A549 (cell line): ENCODE measurements around the gene IRS2. TPM values are rescaled to one million over a fixed set of nuclear protein-coding genes. Genes with fewer than 3 reads are reported as not detected.
"Not testable (repeated sequence)": the region's sequence is repeated elsewhere in the genome, so short reads cannot be mapped to it uniquely, and the experiment has no call there.

Source experiments
- ATAC-seq, 2 experiments: fragments of 200-7000 bp in 1 of 2; fragments of >200 bp in 1 of 2; cut with Nextera tagmentation in 1 of 2; cut with Tn5 transposase in 1 of 2; 3 replicates each; pipeline versions ENCODE4 v1.8.0 to v1.9.1; 2018 to 2020; ENCODE audit warnings: mild to moderate bottlenecking in 1 of 2, moderate library complexity in 1 of 2
- CTCF ChIA-PET: fragments of 300-600 bp; sonication (Branson Sonifier 250); formaldehyde crosslinking; extraction: SDS; loops from one replicate; lab custom pipeline; 2021; ENCODE audit warnings: antibody characterized with exemption, inconsistent platforms; lab: Yijun Ruan, JAX
- POLR2A ChIA-PET: fragments of 350-600 bp; formaldehyde crosslinking; extraction: SDS; loops from one replicate; lab custom pipeline; 2021; ENCODE audit warnings: antibody characterized with exemption, inconsistent platforms; lab: Yijun Ruan, JAX
- DNase-seq, 2 experiments: peaks; one replicate each; pipeline versions ENCODE4 v3.0.0 to v3.0.0-alpha.2; 2011 to 2016; ENCODE audit warnings: low read depth in 1 of 2, low spot score in 1 of 2
- FAIRE-seq: peaks from 2 replicates; lab custom pipeline; 2011; peaks lifted over from hg19 to GRCh38; lab: Jason Lieb, UNC
- H3K27ac ChIP-seq, 2 experiments: fragments of >200 bp; sonication (Bioruptor Twin); formaldehyde crosslinking; 3 replicates each; pipeline ENCODE4 v1.5.1; 2016 to 2017
- H3K4me1 ChIP-seq: fragments of >200 bp; sonication (Bioruptor Twin); formaldehyde crosslinking; 3 replicates; pipeline ENCODE4 v1.6.1; 2016
- H3K4me2 ChIP-seq: fragments of >200 bp; sonication (Bioruptor Twin); formaldehyde crosslinking; 3 replicates; pipeline ENCODE4 v1.6.1; 2016
- H3K4me3 ChIP-seq: fragments of >200 bp; sonication (Bioruptor Twin); formaldehyde crosslinking; 3 replicates; pipeline ENCODE4 v1.5.1; 2016
- H3K9me3 ChIP-seq: fragments of >200 bp; sonication (Bioruptor Twin); formaldehyde crosslinking; 3 replicates; pipeline ENCODE4 v1.6.1; 2016
- ATOH8 ChIP-seq: fragments of 250-450 bp; sonication (Bioruptor Pico); IDR thresholded peaks from 2 replicates; pipeline ENCODE4 v1.5.0; 2020; ENCODE audit warnings: low read depth, mild to moderate bottlenecking, moderate library complexity
- CBX8 ChIP-seq: fragments of 200-600 bp; sonication (generic); IDR thresholded peaks from 2 replicates; pipeline ENCODE4 v1.6.1; 2016
- ESRRA ChIP-seq: fragments of 150-350 bp; IDR thresholded peaks from 2 replicates; pipeline ENCODE4 v1.6.1; 2014; ENCODE audit warnings: mild to moderate bottlenecking, low read length, borderline replicate concordance
- KDM5A ChIP-seq: fragments of 200-600 bp; sonication (generic); IDR thresholded peaks from 2 replicates; pipeline ENCODE4 v1.6.1; 2016; ENCODE audit warnings: antibody characterized with exemption, mild to moderate bottlenecking
- MAZ ChIP-seq: fragments of 150-350 bp; IDR thresholded peaks from 2 replicates; pipeline ENCODE4 v1.6.1; 2014; ENCODE audit warnings: antibody characterized with exemption, low read depth, low read length, borderline replicate concordance
- NFE2L2 ChIP-seq: fragments of 150-350 bp; conservative IDR thresholded peaks from 2 replicates; pipeline ENCODE4 v1.6.1; 2014; ENCODE audit warnings: low read length
- NPAS2 ChIP-seq: fragments of 250-450 bp; sonication (Bioruptor Pico); IDR thresholded peaks from 2 replicates; pipeline ENCODE4 v1.8.0; 2022; ENCODE audit warnings: mild to moderate bottlenecking, moderate library complexity, borderline replicate concordance
- RARB ChIP-seq: fragments of 250-450 bp; sonication (Bioruptor Pico); IDR thresholded peaks from 2 replicates; pipeline ENCODE4 v1.8.0; 2021; ENCODE audit warnings: mild to moderate bottlenecking, moderate library complexity
- WGBS: methylation state at CpG from one replicate; pipeline ENCODE4 v1.1.6; 2017; ENCODE audit errors: missing lambda C conversion rate; 5-methylcytosine and 5-hydroxymethylcytosine counted together
- polyA plus RNA-seq, 4 experiments: library from polyadenylated mRNA; depleted of rRNA in 3 of 4; stranded (reverse); fragments of >200 nt; fragmentation: RNase III in 1 of 4; extraction: RNeasy Plus Mini Kit Qiagen cat#74134 plus additional on column Dnase treatment in 1 of 4; gene quantifications; 2 replicates in 3 of 4; 3 replicates in 1 of 4; pipeline ENCODE4 v1.2.3, GENCODE V29; 2011 to 2017
- TF ChIP-seq, protein P1 (sequence below): fragments of 200-600 bp; sonication (generic); IDR thresholded peaks from 2 replicates; pipeline ENCODE4 v1.6.1; 2016; ENCODE audit warnings: antibody characterized with exemption, mild to moderate bottlenecking, moderate library complexity
- TF ChIP-seq, protein P2 (sequence below): IDR thresholded peaks from 2 replicates; pipeline ENCODE4 v1.6.1; 2012

The IRS2 gene
- polyA plus RNA-seq, 2 of the 4 experiments (the other 2 are of a cell fraction): 4.8 to 12.3 TPM

GRCh38 chr13:109833071-109833470 lies 46.7 kb upstream of the IRS2 start (continued):
- TF ChIP-seq, protein P1, sequence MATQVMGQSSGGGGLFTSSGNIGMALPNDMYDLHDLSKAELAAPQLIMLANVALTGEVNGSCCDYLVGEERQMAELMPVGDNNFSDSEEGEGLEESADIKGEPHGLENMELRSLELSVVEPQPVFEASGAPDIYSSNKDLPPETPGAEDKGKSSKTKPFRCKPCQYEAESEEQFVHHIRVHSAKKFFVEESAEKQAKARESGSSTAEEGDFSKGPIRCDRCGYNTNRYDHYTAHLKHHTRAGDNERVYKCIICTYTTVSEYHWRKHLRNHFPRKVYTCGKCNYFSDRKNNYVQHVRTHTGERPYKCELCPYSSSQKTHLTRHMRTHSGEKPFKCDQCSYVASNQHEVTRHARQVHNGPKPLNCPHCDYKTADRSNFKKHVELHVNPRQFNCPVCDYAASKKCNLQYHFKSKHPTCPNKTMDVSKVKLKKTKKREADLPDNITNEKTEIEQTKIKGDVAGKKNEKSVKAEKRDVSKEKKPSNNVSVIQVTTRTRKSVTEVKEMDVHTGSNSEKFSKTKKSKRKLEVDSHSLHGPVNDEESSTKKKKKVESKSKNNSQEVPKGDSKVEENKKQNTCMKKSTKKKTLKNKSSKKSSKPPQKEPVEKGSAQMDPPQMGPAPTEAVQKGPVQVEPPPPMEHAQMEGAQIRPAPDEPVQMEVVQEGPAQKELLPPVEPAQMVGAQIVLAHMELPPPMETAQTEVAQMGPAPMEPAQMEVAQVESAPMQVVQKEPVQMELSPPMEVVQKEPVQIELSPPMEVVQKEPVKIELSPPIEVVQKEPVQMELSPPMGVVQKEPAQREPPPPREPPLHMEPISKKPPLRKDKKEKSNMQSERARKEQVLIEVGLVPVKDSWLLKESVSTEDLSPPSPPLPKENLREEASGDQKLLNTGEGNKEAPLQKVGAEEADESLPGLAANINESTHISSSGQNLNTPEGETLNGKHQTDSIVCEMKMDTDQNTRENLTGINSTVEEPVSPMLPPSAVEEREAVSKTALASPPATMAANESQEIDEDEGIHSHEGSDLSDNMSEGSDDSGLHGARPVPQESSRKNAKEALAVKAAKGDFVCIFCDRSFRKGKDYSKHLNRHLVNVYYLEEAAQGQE: no peak

DNA sequence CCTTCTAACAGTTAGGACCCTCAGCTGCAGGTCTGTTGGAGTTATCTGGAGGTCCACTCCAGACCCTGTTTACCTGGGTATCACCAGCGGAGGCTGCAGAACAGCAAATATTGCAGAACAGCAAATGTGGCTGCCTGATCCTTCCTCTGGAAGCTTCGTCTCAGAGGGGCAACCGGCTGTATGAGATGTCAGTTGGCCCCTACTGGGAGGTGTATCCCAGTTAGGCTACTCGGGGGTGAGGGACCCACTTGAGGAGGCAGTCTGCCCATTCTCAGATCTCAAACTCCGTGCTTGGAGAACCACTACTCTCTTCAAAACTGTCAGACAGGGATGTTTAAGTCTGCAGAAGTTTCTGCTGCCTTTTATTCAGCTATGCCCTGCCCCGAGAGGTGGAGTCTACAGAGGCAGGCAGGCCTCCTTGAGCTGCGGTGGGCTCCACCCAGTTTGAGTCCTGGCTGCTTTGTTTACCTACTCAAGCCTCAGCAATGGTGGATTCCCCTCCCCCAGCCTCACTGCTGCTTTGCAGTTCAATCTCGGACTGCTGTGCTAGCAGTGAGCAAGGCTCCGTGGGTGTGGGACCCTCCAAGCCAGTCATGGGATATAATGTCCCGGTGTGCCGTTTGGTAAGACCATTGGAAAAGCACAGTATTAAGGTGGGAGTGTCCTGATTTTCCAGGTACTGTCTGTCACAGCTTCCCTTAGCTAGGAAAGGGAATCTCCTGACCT lies 42.4 kb upstream of the IRS2 start:
- H3K4me3 ChIP-seq, H3K4me1 ChIP-seq, ATAC-seq, CTCF ChIA-PET, H3K4me2 ChIP-seq, POLR2A ChIA-PET, H3K9me3 ChIP-seq, DNase-seq, FAIRE-seq, H3K27ac ChIP-seq: not testable (repeated sequence)
- WGBS: 58% methylated on average over 6 of the region's 11 CpGs

DNA sequence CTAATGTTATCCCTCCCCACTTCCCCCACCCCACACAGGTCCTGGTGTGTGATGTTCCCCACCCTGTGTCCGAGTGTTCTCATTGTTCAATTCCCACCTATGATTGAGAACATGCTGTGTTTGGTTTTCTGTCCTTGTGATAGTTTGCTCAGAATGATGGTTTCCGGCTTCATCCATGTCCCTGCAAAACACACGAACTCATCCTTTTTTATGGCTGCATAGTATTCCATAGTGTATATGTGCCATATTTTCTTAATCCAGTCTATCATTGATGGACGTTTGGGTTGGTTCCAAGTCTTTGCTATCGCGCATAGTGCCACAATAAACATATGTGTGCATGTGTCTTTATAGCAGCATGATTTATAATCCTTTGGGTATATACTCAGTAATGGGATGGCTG lies 36.8 kb upstream of the IRS2 start:
- H3K4me3 ChIP-seq, H3K27ac ChIP-seq, ATAC-seq, FAIRE-seq, H3K9me3 ChIP-seq, POLR2A ChIA-PET, DNase-seq, H3K4me2 ChIP-seq, H3K4me1 ChIP-seq, CTCF ChIA-PET: not testable (repeated sequence)
- WGBS: 66% methylated on average over 6 of the region's 6 CpGs

DNA sequence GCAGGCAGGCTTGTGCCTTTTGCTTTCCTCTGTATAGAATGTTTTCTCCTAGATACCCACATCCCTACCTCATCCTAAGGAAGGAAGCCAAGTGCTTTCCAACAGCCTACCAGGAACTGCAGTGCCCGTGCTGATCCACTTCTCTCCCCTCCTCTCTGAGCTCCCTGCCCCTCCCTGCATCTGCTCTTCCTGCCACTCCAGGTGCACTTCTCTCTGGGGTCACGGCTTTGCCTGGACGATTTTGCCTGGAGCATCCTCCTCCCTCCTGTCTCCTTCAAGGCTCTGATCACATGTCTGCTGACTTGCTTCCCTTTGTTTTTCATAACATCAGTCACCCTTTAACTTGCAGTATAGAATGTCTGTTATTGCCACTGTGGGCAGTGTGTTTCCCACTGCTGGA lies 34.7 kb upstream of the IRS2 start:
- POLR2A ChIA-PET: no interaction called here
- 44% methylated on average over 3 of the region's 3 CpGs for WGBS
- CTCF ChIA-PET: no interaction called here
- TF ChIP-seq KDM5A: no peak
- TF ChIP-seq MAZ: no peak
- no peak for TF ChIP-seq ATOH8 (CRISPR knock-in tag)
- TF ChIP-seq RARB: no peak
- no peak for TF ChIP-seq NFE2L2
- TF ChIP-seq, protein P2, sequence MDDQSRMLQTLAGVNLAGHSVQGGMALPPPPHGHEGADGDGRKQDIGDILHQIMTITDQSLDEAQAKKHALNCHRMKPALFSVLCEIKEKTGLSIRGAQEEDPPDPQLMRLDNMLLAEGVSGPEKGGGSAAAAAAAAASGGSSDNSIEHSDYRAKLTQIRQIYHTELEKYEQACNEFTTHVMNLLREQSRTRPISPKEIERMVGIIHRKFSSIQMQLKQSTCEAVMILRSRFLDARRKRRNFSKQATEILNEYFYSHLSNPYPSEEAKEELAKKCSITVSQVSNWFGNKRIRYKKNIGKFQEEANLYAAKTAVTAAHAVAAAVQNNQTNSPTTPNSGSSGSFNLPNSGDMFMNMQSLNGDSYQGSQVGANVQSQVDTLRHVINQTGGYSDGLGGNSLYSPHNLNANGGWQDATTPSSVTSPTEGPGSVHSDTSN: no peak
- no peak for TF ChIP-seq CBX8
- Histone ChIP-seq H3K4me2 (no peak overlapping the region), H3K4me1 (no peaks in the 10 kb centered on the region), H3K27ac (no peak overlapping the region), H3K4me3 (no peak overlapping the region), H3K9me3 (no peaks in the 10 kb centered on the region)
- DNase-seq (no peak), ATAC-seq (no peak), FAIRE-seq (no peak)

- no peaks in the 10 kb centered on the region for H3K9me3 ChIP-seq
- H3K4me2 ChIP-seq: no peak overlapping the region
- no peak overlapping the region for H3K27ac ChIP-seq
- FAIRE-seq (no peak), ATAC-seq (no peak), DNase-seq (no peak)
- H3K4me1 ChIP-seq: no peaks in the 10 kb centered on the region
- no peak overlapping the region for H3K4me3 ChIP-seq
- ChIA-PET POLR2A (no interaction called here), CTCF (no interaction called here)
- TF ChIP-seq NPAS2 (no peak), ESRRA (no peak), RARB (no peak)
- 55% methylated on average over 6 of the region's 6 CpGs for WGBS
Measured at GRCh38 chr13:109819874-109820273, 33.5 kb upstream of the IRS2 start.
